ENCODE data around the gene MAML3. TPM values are rescaled to one million over a fixed set of nuclear protein-coding genes. Genes with fewer than 3 reads are reported as not detected.

MAML3 gene
- total and polyA plus RNA-seq, 2 experiments from 2014 or later, result 1.7 to 6.5 TPM

- H3K27ac ChIP-seq (ENCODE audit: low read depth), result no peak overlapping the region
These were observed 280.7 kb downstream of the MAML3 start for GRCh38 chr4:139873111-139873860.

More at GRCh38 chr4:139873111-139873860, 280.7 kb downstream of the MAML3 start:
- peaks cover 24% of the 10 kb centered on the region for H3K4me1 ChIP-seq (ENCODE audit: insufficient read depth)
- Mint-ChIP-seq H3K4me3 (no peak overlapping the region), H3K27ac (no peak overlapping the region), H3K36me3 (ENCODE audit: low read depth) (peaks cover 3% of the 10 kb centered on the region; the same call in 1 of the 3 replicates), H3K9me3 (peaks cover 9% of the 10 kb centered on the region; the same call in 2 of the 3 replicates), H3K4me1 (peaks cover 37% of the 10 kb centered on the region), H3K27me3 (ENCODE audit: insufficient read depth, low read depth, poor library complexity) (peaks cover 2% of the 10 kb centered on the region)
- H3K4me3 ChIP-seq, result no peak overlapping the region
- no peak overlapping the region for H3K4me2 ChIP-seq
- no peaks in the 10 kb centered on the region for H3K27me3 ChIP-seq (ENCODE audit: insufficient read depth)
- H4K20me1 ChIP-seq (replicated peaks; ENCODE audit: insufficient read depth), result no peaks in the 10 kb centered on the region
- no peaks in the 10 kb centered on the region for H3K36me3 ChIP-seq (ENCODE audit: insufficient read depth)
- TF ChIP-seq STAT1 (IDR thresholded peaks at IDR 0.05; ENCODE audit: unreplicated experiment), result no peak
- TF ChIP-seq CTCF (conservative IDR thresholded peaks at IDR 0.05; ENCODE audit: low read depth in 2 of 2), result no peak
- no peak for TF ChIP-seq POLR2AphosphoS5 (IDR thresholded peaks at IDR 0.05; ENCODE audit: low read depth)
- TF ChIP-seq CREB1 (CRISPR knock-in tag; IDR thresholded peaks at IDR 0.05; ENCODE audit: low read depth), result no peak
- no peak for TF ChIP-seq EZH2phosphoT487 (IDR thresholded peaks at IDR 0.05; ENCODE audit: unreplicated experiment)
- TF ChIP-seq ETS1 (IDR thresholded peaks at IDR 0.05), result no peak
- no peak for TF ChIP-seq REST (IDR thresholded peaks at IDR 0.05; ENCODE audit: unreplicated experiment)
- TF ChIP-seq ZNF331 (CRISPR knock-in tag; IDR thresholded peaks at IDR 0.05; ENCODE audit: low read depth), result no peak
- no peak for TF ChIP-seq EZH2 (IDR thresholded peaks at IDR 0.05; ENCODE audit: low read depth, unreplicated experiment)
- no peak for TF ChIP-seq ZNF114 (CRISPR knock-in tag; IDR thresholded peaks at IDR 0.05)
- no peak for TF ChIP-seq ZNF462 (CRISPR knock-in tag; IDR thresholded peaks at IDR 0.05)
- no peak for TF ChIP-seq JUNB (IDR thresholded peaks at IDR 0.05; ENCODE audit: unreplicated experiment)
- no peak for TF ChIP-seq NANOG (IDR thresholded peaks at IDR 0.05; ENCODE audit: borderline replicate concordance)
- no peaks in the 10 kb centered on the region for H3K9me2 ChIP-seq (ENCODE audit: insufficient read depth)
- no peaks in the 10 kb centered on the region for H3F3A ChIP-seq (replicated peaks; ENCODE audit: low read depth)
- DNase-seq (ENCODE audit: low spot score), result no peak
- no peak overlapping the region for H2AFZ ChIP-seq
- no peak for ATAC-seq
- H3K79me2 ChIP-seq (replicated peaks; ENCODE audit: insufficient read depth), result no peaks in the 10 kb centered on the region
